GM23338 (cell line): ENCODE results near the gene ZIC5. TPM values are rescaled to one million over a fixed set of nuclear protein-coding genes. Genes with fewer than 3 reads are reported as not detected.
A peak's percentile ranks its signal among the peaks of the same experiment; 100 is the strongest.

Source experiments
- ATAC-seq: fragments of 200-7000 bp; cut with Tn5 transposase; 3 replicates; pipeline ENCODE4 v1.9.1; 2020
- DNase-seq: peaks from one replicate; pipeline ENCODE4 v3.0.0-alpha.2; 2015; ENCODE audit warnings: low spot score
- H2AFZ ChIP-seq: fragments of 200-600 bp; sonication (generic); 2 replicates; pipeline ENCODE4 v1.8.0; 2016; ENCODE audit warnings: antibody characterized with exemption, mild to moderate bottlenecking, moderate library complexity
- H3F3A ChIP-seq: fragments of 200-600 bp; sonication (generic); replicated peaks from 2 replicates; pipeline ENCODE4 v1.8.0; 2017; ENCODE audit warnings: antibody characterized with exemption, mixed run types, low read depth
- H3K27ac ChIP-seq: fragments of 200-600 bp; sonication (generic); 2 replicates; pipeline ENCODE4 v1.6.1; 2016; ENCODE audit warnings: low read depth
- H3K27me3 ChIP-seq: fragments of 200-600 bp; sonication (generic); 2 replicates; pipeline ENCODE4 v1.8.0; 2016; ENCODE audit warnings: mild to moderate bottlenecking, mixed run types, moderate library complexity; ENCODE audit not compliant: insufficient read depth
- H3K36me3 ChIP-seq: fragments of 200-600 bp; sonication (generic); 2 replicates; pipeline ENCODE4 v1.8.0; 2016; ENCODE audit warnings: mild to moderate bottlenecking; ENCODE audit not compliant: insufficient read depth
- H3K4me1 ChIP-seq: fragments of 200-600 bp; sonication (generic); 2 replicates; pipeline ENCODE4 v1.8.0; 2016; ENCODE audit warnings: mild to moderate bottlenecking, moderate library complexity; ENCODE audit not compliant: insufficient read depth
- H3K4me2 ChIP-seq: fragments of 200-600 bp; sonication (generic); 2 replicates; pipeline ENCODE4 v1.7.1; 2017; ENCODE audit warnings: mixed run types
- H3K4me3 ChIP-seq: fragments of 200-600 bp; sonication (generic); 2 replicates; pipeline ENCODE4 v1.6.1; 2016; ENCODE audit warnings: mixed run types
- H3K79me2 ChIP-seq: fragments of 200-600 bp; sonication (generic); replicated peaks from 2 replicates; pipeline ENCODE4 v1.8.0; 2017; ENCODE audit warnings: mild to moderate bottlenecking; ENCODE audit not compliant: insufficient read depth
- H3K9me2 ChIP-seq: fragments of 200-600 bp; sonication (generic); 2 replicates; pipeline ENCODE4 v1.8.0; 2017; ENCODE audit not compliant: insufficient read depth
- H4K20me1 ChIP-seq: fragments of 200-600 bp; sonication (generic); replicated peaks from 2 replicates; pipeline ENCODE4 v1.8.0; 2017; ENCODE audit warnings: mild to moderate bottlenecking; ENCODE audit not compliant: insufficient read depth
- H3K27ac Mint-ChIP-seq: 2 replicates; pipeline ENCODE4 v1.8.0; 2020; ENCODE audit warnings: inconsistent platforms, mild to moderate bottlenecking, moderate library complexity, mixed read lengths
- H3K27me3 Mint-ChIP-seq: 3 replicates; pipeline ENCODE4 v1.8.0; 2022; ENCODE audit warnings: low read depth, mild to moderate bottlenecking, moderate library complexity, mixed read lengths, inconsistent platforms; ENCODE audit not compliant: insufficient read depth, poor library complexity
- H3K36me3 Mint-ChIP-seq: 3 replicates; pipeline ENCODE4 v1.8.0; 2021; ENCODE audit warnings: low read depth, mild to moderate bottlenecking, inconsistent platforms, moderate library complexity, mixed read lengths
- H3K4me1 Mint-ChIP-seq: 3 replicates; pipeline ENCODE4 v1.8.0; 2020; ENCODE audit warnings: mild to moderate bottlenecking, inconsistent platforms, mixed read lengths
- H3K4me3 Mint-ChIP-seq: 3 replicates; pipeline ENCODE4 v1.8.0; 2021; ENCODE audit warnings: moderate library complexity, mild to moderate bottlenecking, inconsistent platforms, mixed read lengths
- H3K9me3 Mint-ChIP-seq: 3 replicates; pipeline ENCODE4 v1.8.0; 2020; ENCODE audit warnings: moderate library complexity, mild to moderate bottlenecking, inconsistent platforms, mixed read lengths
- CREB1 ChIP-seq: fragments of 250-450 bp; sonication (Bioruptor Pico); IDR thresholded peaks from 2 replicates; pipeline ENCODE4 v1.5.0; 2020; ENCODE audit warnings: low read depth, mild to moderate bottlenecking, moderate library complexity
- CTCF ChIP-seq, 2 experiments: fragments of 200-600 bp in 1 of 2; sonication (generic) in 1 of 2; conservative IDR thresholded peaks; 2 replicates each; pipeline versions ENCODE4 v1.5.1 to v1.6.1; 2016 to 2017; ENCODE audit warnings: antibody characterized with exemption in 2 of 2, low read depth in 2 of 2, mild to moderate bottlenecking in 2 of 2, moderate library complexity in 1 of 2
- EZH2 ChIP-seq: fragments of 200-600 bp; sonication (generic); IDR thresholded peaks from one replicate; pipeline ENCODE4 v1.8.0; 2017; ENCODE audit warnings: antibody characterized with exemption, mild to moderate bottlenecking, low read depth; ENCODE audit not compliant: unreplicated experiment
- POLR2AphosphoS5 ChIP-seq: IDR thresholded peaks from 2 replicates; pipeline ENCODE4 v1.6.1; 2016; ENCODE audit warnings: antibody characterized with exemption, low read depth
- STAT1 ChIP-seq: IDR thresholded peaks from one replicate; pipeline ENCODE4 v1.6.1; 2016; ENCODE audit warnings: antibody characterized with exemption; ENCODE audit not compliant: unreplicated experiment
- ZNF114 ChIP-seq: fragments of 250-450 bp; sonication (Bioruptor Pico); IDR thresholded peaks from 2 replicates; pipeline ENCODE4 v1.5.0; 2020; ENCODE audit warnings: mild to moderate bottlenecking, moderate library complexity
- ZNF331 ChIP-seq: fragments of 250-450 bp; sonication (Bioruptor Pico); IDR thresholded peaks from 2 replicates; pipeline ENCODE4 v1.5.0; 2020; ENCODE audit warnings: low read depth, mild to moderate bottlenecking, moderate library complexity
- ZNF462 ChIP-seq: fragments of 250-450 bp; sonication (Bioruptor Pico); IDR thresholded peaks from 2 replicates; pipeline ENCODE4 v1.5.0; 2020; ENCODE audit warnings: mild to moderate bottlenecking, moderate library complexity
- polyA plus RNA-seq: library from polyadenylated mRNA; unstranded; fragments of >200 nt; fragmentation: Nextera tagmentation; extraction: Ambion mirVana; gene quantifications from 2 replicates; pipeline ENCODE4 v1.2.1, GENCODE V29; 2016
- total RNA-seq: library from RNA; depleted of rRNA; stranded (reverse); fragments of >200 nt; shearing (Covaris generic); gene quantifications from 2 replicates; pipeline ENCODE4 v1.2.3, GENCODE V29; 2014
- TF ChIP-seq, protein P1 (sequence below): IDR thresholded peaks from one replicate; pipeline ENCODE4 v1.6.1; 2018; ENCODE audit warnings: antibody characterized with exemption; ENCODE audit not compliant: unreplicated experiment

Gene ZIC5
- total and polyA plus RNA-seq, 2 experiments from 2014 or later, result 14.1 to 28.0 TPM

- peak overlapping the region; percentile 60 for H3K27ac ChIP-seq
- H3K27me3 ChIP-seq, result peaks cover 56% of the 10 kb centered on the region
- H3K4me3 Mint-ChIP-seq, result peak overlapping the region; percentile 80
- peaks cover 13% of the 10 kb centered on the region for H3K79me2 ChIP-seq
- DNase-seq (no peak), ATAC-seq (no peak)
- H3K27ac Mint-ChIP-seq, result peak overlapping the region; percentile 35; the same call in 1 of the 2 replicates
- no peak overlapping the region for H2AFZ ChIP-seq
- H3K4me3 ChIP-seq, result peak overlapping the region; percentile 63
- no peaks in the 10 kb centered on the region for H3K36me3 ChIP-seq
- peaks cover 55% of the 10 kb centered on the region for H3K4me1 ChIP-seq
- H3K4me1 Mint-ChIP-seq, result peaks cover 62% of the 10 kb centered on the region
- H3K36me3 Mint-ChIP-seq, result peaks cover 13% of the 10 kb centered on the region
- TF ChIP-seq CTCF (conservative IDR thresholded peaks at IDR 0.05; ENCODE audit: low read depth in 2 of 2) (no peak), EZH2 (peak; percentile 34), ZNF462 (CRISPR knock-in tag) (no peak), ZNF331 (CRISPR knock-in tag) (no peak), POLR2AphosphoS5 (no peak), CREB1 (CRISPR knock-in tag) (no peak), ZNF114 (CRISPR knock-in tag) (no peak), STAT1 (no peak)
- TF ChIP-seq, protein P1, sequence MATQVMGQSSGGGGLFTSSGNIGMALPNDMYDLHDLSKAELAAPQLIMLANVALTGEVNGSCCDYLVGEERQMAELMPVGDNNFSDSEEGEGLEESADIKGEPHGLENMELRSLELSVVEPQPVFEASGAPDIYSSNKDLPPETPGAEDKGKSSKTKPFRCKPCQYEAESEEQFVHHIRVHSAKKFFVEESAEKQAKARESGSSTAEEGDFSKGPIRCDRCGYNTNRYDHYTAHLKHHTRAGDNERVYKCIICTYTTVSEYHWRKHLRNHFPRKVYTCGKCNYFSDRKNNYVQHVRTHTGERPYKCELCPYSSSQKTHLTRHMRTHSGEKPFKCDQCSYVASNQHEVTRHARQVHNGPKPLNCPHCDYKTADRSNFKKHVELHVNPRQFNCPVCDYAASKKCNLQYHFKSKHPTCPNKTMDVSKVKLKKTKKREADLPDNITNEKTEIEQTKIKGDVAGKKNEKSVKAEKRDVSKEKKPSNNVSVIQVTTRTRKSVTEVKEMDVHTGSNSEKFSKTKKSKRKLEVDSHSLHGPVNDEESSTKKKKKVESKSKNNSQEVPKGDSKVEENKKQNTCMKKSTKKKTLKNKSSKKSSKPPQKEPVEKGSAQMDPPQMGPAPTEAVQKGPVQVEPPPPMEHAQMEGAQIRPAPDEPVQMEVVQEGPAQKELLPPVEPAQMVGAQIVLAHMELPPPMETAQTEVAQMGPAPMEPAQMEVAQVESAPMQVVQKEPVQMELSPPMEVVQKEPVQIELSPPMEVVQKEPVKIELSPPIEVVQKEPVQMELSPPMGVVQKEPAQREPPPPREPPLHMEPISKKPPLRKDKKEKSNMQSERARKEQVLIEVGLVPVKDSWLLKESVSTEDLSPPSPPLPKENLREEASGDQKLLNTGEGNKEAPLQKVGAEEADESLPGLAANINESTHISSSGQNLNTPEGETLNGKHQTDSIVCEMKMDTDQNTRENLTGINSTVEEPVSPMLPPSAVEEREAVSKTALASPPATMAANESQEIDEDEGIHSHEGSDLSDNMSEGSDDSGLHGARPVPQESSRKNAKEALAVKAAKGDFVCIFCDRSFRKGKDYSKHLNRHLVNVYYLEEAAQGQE, result no peak
- H3K4me2 ChIP-seq, result peak overlapping the region; percentile 90
- peaks cover 5% of the 10 kb centered on the region; the same call in 1 of the 2 replicates for H4K20me1 ChIP-seq
- H3K27me3 Mint-ChIP-seq, result peaks cover 60% of the 10 kb centered on the region
- H3K9me3 Mint-ChIP-seq, result peaks cover 4% of the 10 kb centered on the region; the same call in 1 of the 3 replicates
- H3F3A ChIP-seq, result peaks cover 17% of the 10 kb centered on the region; the same call in 1 of the 2 replicates
- H3K9me2 ChIP-seq, result no peaks in the 10 kb centered on the region
Observed at GRCh38 chr13:99973808-99974185, 2.2 kb upstream of the ZIC5 start.
